ENCODE measurements around the gene MAP2K3.
A peak's percentile ranks its signal among the peaks of the same experiment; 100 is the strongest.
"Not testable (repeated sequence)": the region's sequence is repeated elsewhere in the genome, so short reads cannot be mapped to it uniquely, and the experiment has no call there.

MAP2K3 gene

GRCh38 chr17:21339571-21339970, 55.1 kb downstream of the MAP2K3 start:
- DNase-seq: peak in 5 of 42 donors; percentile 0 to 12 (median 3)
- intact Hi-C loops (cut with DNase I): not testable (repeated sequence)

- intact Hi-C loops (cut with DNase I): not testable (repeated sequence)
- peak in 4 of 42 donors; percentile 1 to 25 (median 4) for DNase-seq
Measured at GRCh38 chr17:21340407-21340806, 55.9 kb downstream of the MAP2K3 start.

DNA sequence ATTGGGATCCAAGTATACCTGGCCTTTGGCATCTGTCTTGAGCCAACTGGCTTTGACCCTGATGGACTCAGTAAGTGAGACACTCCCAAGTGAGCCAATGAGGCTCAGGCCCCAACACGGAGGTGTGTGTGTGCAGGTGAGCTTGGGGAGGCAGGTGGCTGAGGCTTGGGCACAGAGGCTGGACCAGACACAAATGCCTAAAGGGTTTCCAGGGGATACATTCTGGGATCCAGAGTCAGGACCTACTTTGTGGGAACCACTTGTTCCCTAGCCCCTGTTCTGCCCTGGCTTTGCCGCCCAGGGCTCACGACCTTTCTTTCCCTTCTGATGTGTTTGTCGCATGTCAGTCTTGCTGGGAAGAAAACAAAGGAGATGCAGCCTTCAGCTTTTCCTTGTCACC, 56.8 kb downstream of the MAP2K3 start:
- DNase-seq: peak in 5 of 42 donors; percentile 1 to 24 (median 8)

DNA sequence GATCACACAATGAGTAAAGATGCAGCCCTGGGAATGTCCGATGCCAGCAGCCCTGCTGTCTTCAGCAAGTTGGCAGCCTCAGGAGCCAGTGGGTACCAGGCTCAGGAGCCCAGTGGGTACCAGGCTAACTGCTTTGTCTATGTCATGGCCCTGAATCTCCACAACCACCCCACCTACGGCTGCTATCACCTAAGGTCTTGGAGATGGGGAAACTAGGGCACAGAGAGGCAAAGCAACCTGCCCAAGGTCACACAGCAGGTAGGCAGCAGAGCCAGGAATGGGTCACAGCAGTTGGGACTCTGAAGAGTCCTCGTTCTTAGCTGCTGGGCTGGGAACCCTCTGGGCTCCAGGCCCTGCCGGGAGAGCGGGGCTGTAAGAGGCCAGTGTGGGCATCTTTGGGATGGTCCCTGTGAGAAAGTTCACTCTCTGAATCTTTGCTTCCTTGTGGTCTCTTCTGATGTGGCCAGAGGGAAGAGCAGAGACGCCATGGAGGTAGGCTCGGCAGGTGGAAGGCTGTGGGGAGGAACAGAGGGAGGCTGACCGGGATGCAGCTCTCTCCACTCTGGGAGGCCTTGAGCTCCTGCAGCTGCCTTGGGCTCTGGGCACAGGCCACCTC, 57.5 kb downstream of the MAP2K3 start:
- intact Hi-C loops (cut with DNase I): not testable (repeated sequence)
- DNase-seq: peak in 5 of 42 donors; percentile 1 to 16 (median 2)

More for the DNA sequence above, 56.8 kb downstream of the MAP2K3 start:
- intact Hi-C loops (cut with DNase I): not testable (repeated sequence)

- intact Hi-C loops (cut with DNase I): not testable (repeated sequence)
- peak in 6 of 42 donors; percentile 3 to 41 (median 13) for DNase-seq
Measured at GRCh38 chr17:21343061-21343949, 58.8 kb downstream of the MAP2K3 start.

- intact Hi-C loops (cut with DNase I): not testable (repeated sequence)
- DNase-seq: peak in 2 of 42 donors; percentile 2 to 8
Measured at GRCh38 chr17:21344801-21345200, 60.3 kb downstream of the MAP2K3 start.

GRCh38 chr17:21345236-21345635, 60.7 kb downstream of the MAP2K3 start:
- DNase-seq: peak in 5 of 42 donors; percentile 4 to 40 (median 9)
- intact Hi-C loops (cut with DNase I): no loop called here

DNA sequence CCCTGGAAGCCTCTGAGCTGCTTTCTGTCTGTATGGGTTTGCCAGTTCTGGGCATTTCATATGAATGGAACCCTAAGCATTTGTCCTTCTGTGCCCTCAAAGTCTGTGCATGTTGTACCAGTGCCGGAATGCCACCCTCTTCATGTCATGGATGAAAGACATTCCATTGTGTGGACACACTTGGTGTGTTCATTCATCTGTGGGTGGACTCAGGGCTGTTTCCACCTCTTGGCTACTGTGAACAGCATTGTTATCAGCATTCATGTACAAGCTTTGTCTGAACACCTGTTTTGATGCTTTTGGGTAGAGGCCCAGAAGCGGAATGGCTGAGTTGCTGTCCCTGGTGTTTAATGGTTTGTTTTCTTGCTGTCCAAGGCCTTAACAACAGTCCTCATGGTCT, 61.6 kb downstream of the MAP2K3 start:
- DNase-seq; intact Hi-C loops (cut with DNase I): not testable (repeated sequence)

DNA sequence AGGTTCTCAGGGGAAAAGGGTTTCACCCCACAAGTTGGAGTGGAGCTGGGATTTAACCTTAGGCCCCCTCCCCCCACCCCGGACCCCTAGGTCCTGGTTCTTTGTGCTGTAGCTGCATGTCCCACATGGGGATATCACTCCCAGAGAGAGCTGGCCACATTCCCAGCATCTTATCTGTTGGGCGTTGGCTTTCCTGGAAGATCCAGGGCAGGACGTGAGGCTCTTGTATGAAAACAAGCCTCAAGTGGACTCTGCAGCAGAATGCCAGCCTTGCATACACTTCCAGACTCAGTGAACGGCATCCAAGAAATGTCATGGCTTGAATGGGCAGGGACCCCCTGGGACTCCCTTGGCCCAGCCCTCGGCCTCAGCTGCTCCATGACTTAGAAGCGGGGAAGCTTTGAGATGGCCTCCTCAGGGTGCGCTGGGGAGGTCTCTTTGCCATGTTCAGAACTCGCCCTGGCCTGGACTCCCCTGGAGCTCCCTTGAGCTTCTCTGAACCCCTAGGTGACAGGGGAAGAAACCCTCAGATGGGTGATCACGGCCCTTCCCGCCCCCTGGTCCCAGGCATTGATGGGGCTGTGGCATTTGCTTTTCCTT, 62.2 kb downstream of the MAP2K3 start:
- peak in 5 of 42 donors; percentile 0 to 19 (median 4) for DNase-seq
- intact Hi-C loops (cut with DNase I): not testable (repeated sequence)

- peak in 2 of 42 donors; percentile 3 to 10 for DNase-seq
- intact Hi-C loops (cut with DNase I): not testable (repeated sequence)
Measured at GRCh38 chr17:21347660-21348059, 63.1 kb downstream of the MAP2K3 start.

- peak in 4 of 42 donors; percentile 2 to 8 (median 6) for DNase-seq
- intact Hi-C loops (cut with DNase I): not testable (repeated sequence)
Measured at GRCh38 chr17:21348081-21348925, 63.8 kb downstream of the MAP2K3 start.

DNA sequence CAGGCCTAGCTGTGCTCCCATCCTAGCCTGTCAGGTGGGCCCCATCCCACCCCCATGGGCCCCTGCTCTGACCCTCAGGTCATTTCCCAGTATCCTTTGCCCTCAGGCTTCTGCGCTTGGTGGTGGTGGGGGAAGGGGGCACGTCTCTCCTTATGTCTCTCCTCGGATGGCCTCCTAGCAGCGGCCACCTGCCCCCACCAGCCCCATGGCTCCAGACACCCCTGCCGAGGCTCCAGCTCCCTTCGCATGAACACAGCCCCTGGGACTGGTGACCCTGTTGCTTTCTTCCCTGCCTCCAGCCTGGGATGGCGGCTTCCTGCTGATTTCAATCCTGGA, 64.4 kb downstream of the MAP2K3 start:
- DNase-seq: peak in 2 of 42 donors; percentile 20 to 28
- intact Hi-C loops (cut with DNase I): not testable (repeated sequence)

- peak in 7 of 42 donors; percentile 1 to 18 (median 3) for DNase-seq
- intact Hi-C loops (cut with DNase I): not testable (repeated sequence)
Measured at GRCh38 chr17:21349358-21350050, 65.0 kb downstream of the MAP2K3 start.

DNA sequence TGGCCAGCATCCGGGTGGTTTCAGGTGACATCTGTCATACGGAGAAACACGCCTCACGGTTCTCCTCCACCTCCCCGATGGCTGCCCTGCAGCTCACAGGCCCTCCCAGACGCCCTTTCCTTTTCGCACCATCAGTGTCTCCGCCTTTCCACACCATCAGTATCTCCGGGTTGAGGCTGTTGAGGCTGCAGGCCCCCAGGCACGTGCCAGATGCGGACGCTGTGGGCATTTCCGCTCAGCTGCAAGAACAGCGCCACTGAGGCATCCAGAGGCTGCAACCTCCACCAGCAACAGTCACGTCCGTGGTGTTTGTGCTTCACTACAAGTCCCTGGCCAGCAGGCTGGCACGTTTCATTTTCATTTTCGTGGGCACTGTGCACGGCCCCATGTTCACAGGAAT, 66.0 kb downstream of the MAP2K3 start:
- peak in 4 of 42 donors; percentile 5 to 24 (median 13) for DNase-seq
- intact Hi-C loops (cut with DNase I): not testable (repeated sequence)

- intact Hi-C loops (cut with DNase I): no loop called here
- peak in 5 of 42 donors; percentile 1 to 15 (median 6) for DNase-seq
Measured at GRCh38 chr17:21351366-21352065, 67.0 kb downstream of the MAP2K3 start.

DNA sequence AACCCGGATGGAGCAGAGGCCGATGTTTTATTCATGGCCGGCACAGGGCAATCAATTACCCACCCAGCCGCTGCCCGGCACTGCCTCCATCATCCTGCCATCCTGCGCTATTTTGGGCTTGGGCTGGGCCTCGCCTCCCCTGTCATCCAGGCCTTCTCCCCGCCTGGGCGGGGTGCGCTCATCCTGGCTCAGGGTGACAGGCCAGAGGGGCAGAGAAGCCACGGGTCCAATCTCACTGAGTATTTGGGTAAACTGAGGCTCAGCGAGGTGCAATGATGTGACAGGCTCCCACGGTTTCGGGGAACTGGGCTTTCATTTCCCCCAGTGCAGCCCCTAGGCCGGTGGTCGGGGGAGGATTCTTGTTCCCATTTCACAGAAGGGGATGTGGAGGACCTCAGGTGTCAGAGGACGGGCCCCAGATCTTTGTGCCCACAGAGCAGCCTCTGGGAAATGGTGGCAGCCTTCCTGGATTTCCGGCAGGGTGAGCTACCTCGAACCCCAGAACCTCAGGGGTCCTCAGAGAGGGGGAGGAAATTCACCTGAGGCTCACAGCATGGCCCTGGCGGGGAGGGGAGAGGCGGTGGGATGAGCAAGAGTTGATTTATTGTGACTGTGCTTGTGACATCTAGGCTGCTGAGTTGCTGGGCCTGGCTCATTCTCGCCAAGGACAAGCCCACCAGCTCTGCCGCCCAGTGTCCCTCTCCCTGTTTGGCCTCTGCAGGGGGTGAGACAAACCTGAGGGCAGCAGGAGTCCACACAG, 67.9 kb downstream of the MAP2K3 start:
- DNase-seq: peak in 2 of 42 donors; percentile 6 to 25
- intact Hi-C loops (cut with DNase I): no loop called here

DNA sequence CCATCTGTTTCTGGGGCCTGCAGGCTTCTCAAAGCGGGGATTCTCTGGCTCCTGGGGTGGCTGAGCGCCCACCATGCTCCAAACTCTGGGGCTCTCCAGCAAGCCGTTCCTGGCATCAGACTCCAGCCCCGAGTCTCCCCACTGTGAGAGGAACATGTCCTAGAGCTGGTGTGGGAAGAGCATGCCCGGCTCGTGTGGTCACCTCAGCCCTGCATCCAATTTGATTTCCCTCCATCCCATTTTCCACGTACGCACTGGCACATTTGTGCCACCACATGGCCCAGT, 68.4 kb downstream of the MAP2K3 start:
- DNase-seq: no peak
- intact Hi-C loops (cut with DNase I): no loop called here
